ENCODE measurements around the gene PLSCR3. TPM values are rescaled to one million over a fixed set of nuclear protein-coding genes. Genes with fewer than 3 reads are reported as not detected.

Gene PLSCR3
- total and polyA plus RNA-seq, 2 donors (not counting 1 experiment from before 2014, with no cell fraction given): 25.4 to 39.1 TPM

DNA sequence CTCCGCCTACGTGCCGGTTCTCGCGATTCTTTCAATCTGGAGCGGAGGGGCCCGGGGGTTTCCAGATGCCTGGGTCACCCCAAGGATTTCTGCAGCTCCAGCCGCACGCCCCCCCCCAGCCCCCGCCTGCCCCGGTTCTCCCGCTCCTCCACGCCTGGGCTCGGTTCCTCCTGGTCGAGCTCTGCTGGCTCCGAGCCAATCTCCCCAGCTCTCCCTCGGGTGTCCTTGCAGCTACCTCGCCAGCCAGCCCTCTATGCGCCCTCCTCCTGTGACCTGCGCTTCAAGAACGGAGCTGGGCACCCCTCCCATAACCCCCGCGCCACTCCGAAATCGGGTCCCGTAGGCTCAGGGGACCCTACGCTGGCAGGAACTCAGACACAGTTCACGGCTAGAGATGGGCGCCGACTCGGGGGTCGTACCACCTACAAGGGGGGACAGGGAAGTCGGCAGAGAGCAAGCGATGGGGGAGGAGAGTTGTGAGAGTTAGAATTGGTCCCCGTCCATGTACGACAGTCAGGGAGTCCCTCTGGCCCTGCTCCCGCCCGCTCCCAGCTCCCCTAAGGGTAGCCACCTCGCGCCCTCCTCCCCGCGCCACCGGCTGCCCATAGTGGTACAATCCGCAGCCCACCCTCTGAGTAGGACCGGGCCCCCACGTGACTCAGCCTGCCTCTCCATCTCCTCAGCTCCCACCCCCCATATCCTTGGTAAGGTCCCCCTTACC lies 45.9 kb upstream of the PLSCR3 start:
- no peak overlapping the region for H2AFZ ChIP-seq (ENCODE audit: low read length)
- DNase-seq (ENCODE audit: low read depth in 2 of 2): peak in 1 of 2 donors; percentile 14
- H4K20me1 ChIP-seq (ENCODE audit: control insufficient read depth, extremely low read depth, insufficient read depth, low read length): no peaks in the 10 kb centered on the region
- H3K4me1 ChIP-seq (ENCODE audit: control insufficient read depth, extremely low read depth, insufficient read depth, low read length): peaks cover 18% of the 10 kb centered on the region
- H3K9me3 ChIP-seq (ENCODE audit: control insufficient read depth, insufficient read depth, low read depth, low read length): no peaks in the 10 kb centered on the region
- H3K79me2 ChIP-seq (ENCODE audit: control insufficient read depth, insufficient read depth, low read length): no peaks in the 10 kb centered on the region
- peak overlapping the region; percentile 92 for H3K4me2 ChIP-seq (ENCODE audit: extremely low read depth, insufficient read depth, low read length)
- H3K27ac ChIP-seq (ENCODE audit: insufficient read depth, low read length): no peak overlapping the region
- no peak overlapping the region for H3K9ac ChIP-seq (ENCODE audit: insufficient read depth, low read length)
- H3K4me3 ChIP-seq (replicated peaks in 1 of 4; ENCODE audit: control extremely low read depth in 1 of 4, insufficient read depth in 1 of 4, low read depth in 3 of 4, low read length in 4 of 4): peak overlapping the region; percentile 13 to 52 (median 33)
- H3K27me3 ChIP-seq (ENCODE audit: control insufficient read depth, insufficient read depth, low read length): peaks cover 25% of the 10 kb centered on the region
- peak; percentile 74 for TF ChIP-seq EZH2 (IDR thresholded peaks at IDR 0.05; ENCODE audit: low read length, missing control alignments)
- TF ChIP-seq, protein P1, sequence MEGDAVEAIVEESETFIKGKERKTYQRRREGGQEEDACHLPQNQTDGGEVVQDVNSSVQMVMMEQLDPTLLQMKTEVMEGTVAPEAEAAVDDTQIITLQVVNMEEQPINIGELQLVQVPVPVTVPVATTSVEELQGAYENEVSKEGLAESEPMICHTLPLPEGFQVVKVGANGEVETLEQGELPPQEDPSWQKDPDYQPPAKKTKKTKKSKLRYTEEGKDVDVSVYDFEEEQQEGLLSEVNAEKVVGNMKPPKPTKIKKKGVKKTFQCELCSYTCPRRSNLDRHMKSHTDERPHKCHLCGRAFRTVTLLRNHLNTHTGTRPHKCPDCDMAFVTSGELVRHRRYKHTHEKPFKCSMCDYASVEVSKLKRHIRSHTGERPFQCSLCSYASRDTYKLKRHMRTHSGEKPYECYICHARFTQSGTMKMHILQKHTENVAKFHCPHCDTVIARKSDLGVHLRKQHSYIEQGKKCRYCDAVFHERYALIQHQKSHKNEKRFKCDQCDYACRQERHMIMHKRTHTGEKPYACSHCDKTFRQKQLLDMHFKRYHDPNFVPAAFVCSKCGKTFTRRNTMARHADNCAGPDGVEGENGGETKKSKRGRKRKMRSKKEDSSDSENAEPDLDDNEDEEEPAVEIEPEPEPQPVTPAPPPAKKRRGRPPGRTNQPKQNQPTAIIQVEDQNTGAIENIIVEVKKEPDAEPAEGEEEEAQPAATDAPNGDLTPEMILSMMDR (conservative IDR thresholded peaks at IDR 0.05 in 1 of 2, IDR thresholded peaks at IDR 0.05 in 1 of 2; ENCODE audit: low read depth in 1 of 2, low read length in 2 of 2): no peak
- no peaks in the 10 kb centered on the region for H3K36me3 ChIP-seq (ENCODE audit: control insufficient read depth, insufficient read depth, low read length)

DNA sequence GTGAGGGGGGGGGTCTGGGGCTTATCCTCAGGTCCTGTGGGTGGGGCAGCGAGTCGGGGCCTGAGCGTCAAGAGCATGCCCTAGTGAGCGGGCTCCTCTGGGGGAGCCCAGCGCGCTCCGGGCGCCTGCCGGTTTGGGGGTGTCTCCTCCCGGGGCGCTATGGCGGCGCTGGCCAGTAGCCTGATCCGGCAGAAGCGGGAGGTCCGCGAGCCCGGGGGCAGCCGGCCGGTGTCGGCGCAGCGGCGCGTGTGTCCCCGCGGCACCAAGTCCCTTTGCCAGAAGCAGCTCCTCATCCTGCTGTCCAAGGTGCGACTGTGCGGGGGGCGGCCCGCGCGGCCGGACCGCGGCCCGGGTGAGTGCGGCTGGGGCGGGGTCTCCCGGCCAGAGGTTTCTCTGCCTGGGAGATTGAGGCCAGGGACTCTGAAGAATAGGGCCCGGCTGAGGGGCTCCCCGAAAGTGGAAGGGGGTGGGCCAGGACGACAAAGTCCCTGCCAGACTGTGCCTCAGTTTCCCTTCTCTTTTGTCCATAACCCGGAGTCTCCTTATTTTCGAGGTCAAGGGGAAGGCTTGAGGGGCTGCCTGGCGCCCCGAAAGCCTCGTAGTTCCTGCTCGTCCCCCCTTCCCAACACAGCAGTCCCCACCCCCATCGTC lies 45.3 kb upstream of the PLSCR3 start, which contains the start of gene FGF11:
Gene FGF11 (plus strand): TSS at position 51 of the 651 bp plus-strand sequence. CDS start 109 bp downstream, at position 160.
- no peaks in the 10 kb centered on the region for H3K79me2 ChIP-seq (ENCODE audit: control insufficient read depth, insufficient read depth, low read length)
- H3K9ac ChIP-seq (ENCODE audit: insufficient read depth, low read length): no peak within 1 kb of the TSS
- H3K4me3 ChIP-seq (replicated peaks in 1 of 4; ENCODE audit: control extremely low read depth in 1 of 4, insufficient read depth in 1 of 4, low read depth in 3 of 4, low read length in 4 of 4): peak within 1 kb of the TSS; percentile 21 to 52 (median 35)
- no peak for DNase-seq (ENCODE audit: low read depth in 2 of 2)
- no peak within 1 kb of the TSS for H3K27ac ChIP-seq (ENCODE audit: insufficient read depth, low read length)
- no peaks in the 10 kb centered on the region for H4K20me1 ChIP-seq (ENCODE audit: control insufficient read depth, extremely low read depth, insufficient read depth, low read length)
- no peak within 1 kb of the TSS for H2AFZ ChIP-seq (ENCODE audit: low read length)
- TF ChIP-seq, protein P1 (conservative IDR thresholded peaks at IDR 0.05 in 1 of 2, IDR thresholded peaks at IDR 0.05 in 1 of 2; ENCODE audit: low read depth in 1 of 2, low read length in 2 of 2): no peak
- peak; percentile 65 for TF ChIP-seq EZH2 (IDR thresholded peaks at IDR 0.05; ENCODE audit: low read length, missing control alignments)
- H3K4me1 ChIP-seq (ENCODE audit: control insufficient read depth, extremely low read depth, insufficient read depth, low read length): peaks cover 17% of the 10 kb centered on the region
- peaks cover 25% of the 10 kb centered on the region for H3K27me3 ChIP-seq (ENCODE audit: control insufficient read depth, insufficient read depth, low read length)
- no peaks in the 10 kb centered on the region for H3K9me3 ChIP-seq (ENCODE audit: control insufficient read depth, insufficient read depth, low read depth, low read length)
- H3K36me3 ChIP-seq (ENCODE audit: control insufficient read depth, insufficient read depth, low read length): no peaks in the 10 kb centered on the region
- peak within 1 kb of the TSS; percentile 92 for H3K4me2 ChIP-seq (ENCODE audit: extremely low read depth, insufficient read depth, low read length)

DNA sequence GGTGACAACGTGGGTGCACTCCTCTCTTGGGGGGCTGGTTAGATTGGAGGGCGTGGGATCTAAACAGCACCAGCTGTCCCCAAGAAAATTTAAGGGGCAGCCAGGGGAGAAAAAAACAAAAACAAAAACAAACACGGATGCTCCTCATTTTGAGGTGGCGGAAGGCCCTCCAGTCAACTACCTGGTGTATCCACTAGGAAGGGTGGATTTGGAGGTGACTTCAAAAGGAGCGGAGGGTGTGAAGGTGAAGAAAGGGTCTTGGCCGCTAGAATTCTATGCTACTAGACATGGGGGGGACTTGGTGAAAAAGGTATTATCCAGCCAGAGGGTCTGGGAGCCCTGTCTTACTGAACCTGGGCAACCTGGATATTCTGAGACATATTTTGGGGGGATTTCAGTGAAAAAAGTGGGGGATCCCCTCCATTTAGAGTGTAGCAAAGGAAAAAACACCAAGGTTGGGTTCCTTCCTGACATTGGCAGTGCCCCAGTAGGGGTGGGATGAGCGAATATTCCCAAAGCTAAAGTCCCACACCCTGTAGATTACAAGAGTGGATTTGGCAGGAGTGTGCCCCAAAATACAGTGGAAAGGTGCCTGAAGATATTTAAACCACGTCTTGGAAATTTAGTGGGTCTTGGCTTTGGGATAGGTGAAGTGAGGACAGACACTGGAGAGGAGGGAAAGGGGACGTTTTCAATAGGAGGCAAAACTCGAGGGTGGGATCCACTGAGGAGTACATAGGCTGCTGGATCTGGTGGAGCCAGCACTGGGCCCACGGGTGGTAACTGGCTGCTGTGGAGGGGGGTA lies 44.5 kb upstream of the PLSCR3 start:
- no peaks in the 10 kb centered on the region for H4K20me1 ChIP-seq (ENCODE audit: control insufficient read depth, extremely low read depth, insufficient read depth, low read length)
- no peak overlapping the region for H2AFZ ChIP-seq (ENCODE audit: low read length)
- H3K4me2 ChIP-seq (ENCODE audit: extremely low read depth, insufficient read depth, low read length): no peak overlapping the region
- H3K4me1 ChIP-seq (ENCODE audit: control insufficient read depth, extremely low read depth, insufficient read depth, low read length): peaks cover 13% of the 10 kb centered on the region
- H3K9me3 ChIP-seq (ENCODE audit: control insufficient read depth, insufficient read depth, low read depth, low read length): no peaks in the 10 kb centered on the region
- H3K9ac ChIP-seq (ENCODE audit: insufficient read depth, low read length): no peak overlapping the region
- H3K4me3 ChIP-seq (replicated peaks in 1 of 4; ENCODE audit: control extremely low read depth in 1 of 4, insufficient read depth in 1 of 4, low read depth in 3 of 4, low read length in 4 of 4): peak overlapping the region in 1 of 4 experiments; percentile 42
- DNase-seq (ENCODE audit: low read depth in 2 of 2): no peak
- TF ChIP-seq, protein P1 (conservative IDR thresholded peaks at IDR 0.05 in 1 of 2, IDR thresholded peaks at IDR 0.05 in 1 of 2; ENCODE audit: low read depth in 1 of 2, low read length in 2 of 2): no peak
- peak; percentile 91 for TF ChIP-seq EZH2 (IDR thresholded peaks at IDR 0.05; ENCODE audit: low read length, missing control alignments)
- H3K27me3 ChIP-seq (ENCODE audit: control insufficient read depth, insufficient read depth, low read length): peaks cover 25% of the 10 kb centered on the region
- H3K79me2 ChIP-seq (ENCODE audit: control insufficient read depth, insufficient read depth, low read length): no peaks in the 10 kb centered on the region
- H3K36me3 ChIP-seq (ENCODE audit: control insufficient read depth, insufficient read depth, low read length): no peaks in the 10 kb centered on the region
- no peak overlapping the region for H3K27ac ChIP-seq (ENCODE audit: insufficient read depth, low read length)
